ENCODE results near the gene GABBR2. TPM values are rescaled to one million over a fixed set of nuclear protein-coding genes. Genes with fewer than 3 reads are reported as not detected.

GABBR2 gene
- total and polyA plus RNA-seq, 2 donors: 0.04 to 0.53 TPM

- 71% methylated on average over 10 of the region's 10 CpGs for WGBS
- H3K4me3 ChIP-seq (ENCODE audit: low read depth, low read length): no peak overlapping the region
- no peaks in the 10 kb centered on the region for H3K36me3 ChIP-seq (ENCODE audit: insufficient read depth)
- no peak overlapping the region for H3K27ac ChIP-seq (ENCODE audit: low read depth)
- H3K4me1 ChIP-seq (ENCODE audit: insufficient read depth): no peaks in the 10 kb centered on the region
- no peak for DNase-seq (ENCODE audit: extremely low spot score)
Measured at GRCh38 chr9:98416294-98417248, 292.2 kb downstream of the GABBR2 start.

DNA sequence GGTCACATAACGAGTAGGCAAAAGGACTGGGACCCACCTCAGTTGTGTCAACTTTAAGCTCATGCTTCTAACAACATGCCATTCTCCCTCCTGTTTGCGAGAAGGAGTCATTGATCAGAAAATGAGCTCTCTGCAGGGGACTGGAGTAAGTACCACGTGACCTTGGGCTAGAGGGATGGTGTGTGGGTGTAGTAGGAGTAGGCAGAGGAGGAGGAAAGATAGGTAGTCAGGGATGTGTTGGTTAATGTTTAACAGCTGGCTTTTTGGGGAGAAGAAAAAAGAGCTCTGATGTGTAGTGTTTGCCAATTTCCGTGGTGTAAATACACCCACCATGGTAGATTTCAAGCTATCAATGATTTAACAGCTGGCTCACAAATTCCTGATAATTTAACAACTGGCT lies 293.0 kb downstream of the GABBR2 start:
- Histone ChIP-seq H3K4me3 (ENCODE audit: low read depth, low read length) (no peak overlapping the region), H3K27ac (ENCODE audit: low read depth) (no peak overlapping the region), H3K4me1 (ENCODE audit: insufficient read depth) (no peaks in the 10 kb centered on the region), H3K36me3 (ENCODE audit: insufficient read depth) (no peaks in the 10 kb centered on the region)
- 63% methylated on average over 4 of the region's 4 CpGs for WGBS
- DNase-seq (ENCODE audit: extremely low spot score): no peak

GRCh38 chr9:98413084-98413483 lies 295.7 kb downstream of the GABBR2 start:
- DNase-seq (ENCODE audit: extremely low spot score): no peak
- Histone ChIP-seq H3K27ac (ENCODE audit: low read depth) (no peak overlapping the region), H3K36me3 (ENCODE audit: insufficient read depth) (no peaks in the 10 kb centered on the region), H3K4me3 (ENCODE audit: low read depth, low read length) (no peak overlapping the region), H3K4me1 (ENCODE audit: insufficient read depth) (no peaks in the 10 kb centered on the region)
- 61% methylated on average over 1 of the region's 1 CpG for WGBS

GRCh38 chr9:98412101-98412842 lies 296.5 kb downstream of the GABBR2 start:
- H3K4me1 ChIP-seq (ENCODE audit: insufficient read depth): no peaks in the 10 kb centered on the region
- no peak overlapping the region for H3K27ac ChIP-seq (ENCODE audit: low read depth)
- WGBS: 81% methylated on average over 10 of the region's 10 CpGs

DNA sequence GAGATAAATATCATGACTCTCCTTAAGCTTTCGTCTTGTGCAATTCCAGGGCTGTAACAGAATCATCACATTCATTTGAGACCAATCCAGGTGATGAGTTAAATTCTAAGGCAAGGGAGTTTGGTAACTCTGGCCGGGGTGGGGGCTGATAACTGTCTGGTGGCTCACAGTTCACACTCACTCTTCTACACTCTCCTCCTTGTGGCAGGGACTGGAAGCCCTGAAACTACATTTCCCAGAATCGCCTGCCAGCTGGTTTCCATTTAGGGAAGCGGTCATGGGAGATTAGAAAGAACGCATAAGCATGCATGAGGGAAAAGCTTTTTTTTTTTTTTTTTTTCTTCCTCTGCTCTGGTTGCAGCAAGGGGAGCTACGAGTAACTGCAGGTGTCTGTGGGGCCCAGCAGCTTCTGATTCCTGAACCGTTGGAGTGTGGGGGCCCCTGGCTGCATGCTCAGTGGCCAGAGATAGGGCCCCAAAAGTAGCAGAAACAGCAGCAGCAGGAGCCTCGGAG lies 298.5 kb downstream of the GABBR2 start:
- no peak overlapping the region for H3K27ac ChIP-seq (ENCODE audit: low read depth)
- DNase-seq (ENCODE audit: extremely low spot score): peak; percentile 53
- WGBS: 20% methylated on average over 8 of the region's 8 CpGs
- H3K4me1 ChIP-seq (ENCODE audit: insufficient read depth): no peaks in the 10 kb centered on the region
- no peak overlapping the region for H3K4me3 ChIP-seq (ENCODE audit: low read depth, low read length)
- no peaks in the 10 kb centered on the region for H3K36me3 ChIP-seq (ENCODE audit: insufficient read depth)

More at GRCh38 chr9:98412101-98412842, 296.5 kb downstream of the GABBR2 start:
- no peak overlapping the region for H3K4me3 ChIP-seq (ENCODE audit: low read depth, low read length)
- H3K36me3 ChIP-seq (ENCODE audit: insufficient read depth): no peaks in the 10 kb centered on the region
- no peak for DNase-seq (ENCODE audit: extremely low spot score)

GRCh38 chr9:98409719-98410118 lies 299.0 kb downstream of the GABBR2 start:
- Histone ChIP-seq H3K4me1 (ENCODE audit: insufficient read depth) (no peaks in the 10 kb centered on the region), H3K4me3 (ENCODE audit: low read depth, low read length) (no peak overlapping the region), H3K27ac (ENCODE audit: low read depth) (no peak overlapping the region), H3K36me3 (ENCODE audit: insufficient read depth) (no peaks in the 10 kb centered on the region)
- 72% methylated on average over 6 of the region's 6 CpGs for WGBS
- DNase-seq (ENCODE audit: extremely low spot score): no peak

- no peaks in the 10 kb centered on the region for H3K4me1 ChIP-seq (ENCODE audit: insufficient read depth)
- WGBS: 67% methylated on average over 6 of the region's 6 CpGs
- H3K27ac ChIP-seq (ENCODE audit: low read depth): no peak overlapping the region
- no peak overlapping the region for H3K4me3 ChIP-seq (ENCODE audit: low read depth, low read length)
- H3K36me3 ChIP-seq (ENCODE audit: insufficient read depth): no peaks in the 10 kb centered on the region
- no peak for DNase-seq (ENCODE audit: extremely low spot score)
Measured at GRCh38 chr9:98406469-98406868, 302.3 kb downstream of the GABBR2 start.

DNA sequence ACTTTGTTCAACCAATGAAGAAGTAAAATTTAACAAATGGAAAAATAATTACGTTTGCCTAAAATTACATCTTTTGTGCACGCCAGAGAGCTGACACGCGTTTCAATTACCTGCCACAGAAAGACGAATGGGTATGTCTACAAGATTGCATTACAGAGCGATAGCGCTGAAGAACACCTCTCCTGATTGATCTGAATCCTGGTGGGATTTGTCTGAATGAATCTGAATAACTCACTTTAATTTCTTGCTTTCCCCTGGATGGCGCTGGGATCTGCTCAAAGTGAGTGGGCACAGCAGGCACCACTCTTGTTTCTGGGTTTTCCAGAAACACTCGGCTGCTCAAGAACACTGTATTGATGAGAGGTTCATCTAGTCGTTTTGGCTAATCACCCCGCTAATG lies 304.5 kb downstream of the GABBR2 start:
- 89% methylated on average over 11 of the region's 11 CpGs for WGBS

DNA sequence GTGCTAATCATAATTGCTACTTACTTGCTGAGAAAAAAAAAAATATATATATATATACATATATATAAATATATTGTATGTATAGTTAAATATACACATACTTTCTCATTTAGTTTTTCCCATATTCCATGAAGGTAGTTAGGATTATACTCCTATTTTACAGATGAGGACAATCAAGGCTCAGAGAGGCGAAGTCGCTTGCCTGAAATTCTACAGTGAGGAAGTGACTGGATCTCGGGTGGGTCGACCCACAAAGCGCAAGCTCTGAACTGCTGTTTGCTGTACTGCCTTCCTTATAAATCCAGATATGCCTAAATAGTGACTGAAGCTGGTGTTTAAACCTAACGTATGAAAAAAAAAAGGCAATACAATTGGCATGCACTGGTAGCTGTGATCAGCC lies 305.0 kb downstream of the GABBR2 start:
- H3K4me3 ChIP-seq (ENCODE audit: low read depth, low read length): no peak overlapping the region
- no peak for DNase-seq (ENCODE audit: extremely low spot score)
- H3K36me3 ChIP-seq (ENCODE audit: insufficient read depth): no peaks in the 10 kb centered on the region
- H3K4me1 ChIP-seq (ENCODE audit: insufficient read depth): no peaks in the 10 kb centered on the region
- H3K27ac ChIP-seq (ENCODE audit: low read depth): no peak overlapping the region
- 93% methylated on average over 6 of the region's 6 CpGs for WGBS

More for the DNA sequence above, 304.5 kb downstream of the GABBR2 start:
- Histone ChIP-seq H3K4me1 (ENCODE audit: insufficient read depth) (no peaks in the 10 kb centered on the region), H3K4me3 (ENCODE audit: low read depth, low read length) (no peak overlapping the region), H3K27ac (ENCODE audit: low read depth) (no peak overlapping the region), H3K36me3 (ENCODE audit: insufficient read depth) (no peaks in the 10 kb centered on the region)
- no peak for DNase-seq (ENCODE audit: extremely low spot score)

- no peaks in the 10 kb centered on the region for H3K4me1 ChIP-seq (ENCODE audit: insufficient read depth)
- DNase-seq (ENCODE audit: extremely low spot score): no peak
- 57% methylated on average over 14 of the region's 14 CpGs for WGBS
- H3K27ac ChIP-seq (ENCODE audit: low read depth): no peak overlapping the region
- no peak overlapping the region for H3K4me3 ChIP-seq (ENCODE audit: low read depth, low read length)
- H3K36me3 ChIP-seq (ENCODE audit: insufficient read depth): no peaks in the 10 kb centered on the region
Measured at GRCh38 chr9:98402019-98402840, 306.5 kb downstream of the GABBR2 start.

DNA sequence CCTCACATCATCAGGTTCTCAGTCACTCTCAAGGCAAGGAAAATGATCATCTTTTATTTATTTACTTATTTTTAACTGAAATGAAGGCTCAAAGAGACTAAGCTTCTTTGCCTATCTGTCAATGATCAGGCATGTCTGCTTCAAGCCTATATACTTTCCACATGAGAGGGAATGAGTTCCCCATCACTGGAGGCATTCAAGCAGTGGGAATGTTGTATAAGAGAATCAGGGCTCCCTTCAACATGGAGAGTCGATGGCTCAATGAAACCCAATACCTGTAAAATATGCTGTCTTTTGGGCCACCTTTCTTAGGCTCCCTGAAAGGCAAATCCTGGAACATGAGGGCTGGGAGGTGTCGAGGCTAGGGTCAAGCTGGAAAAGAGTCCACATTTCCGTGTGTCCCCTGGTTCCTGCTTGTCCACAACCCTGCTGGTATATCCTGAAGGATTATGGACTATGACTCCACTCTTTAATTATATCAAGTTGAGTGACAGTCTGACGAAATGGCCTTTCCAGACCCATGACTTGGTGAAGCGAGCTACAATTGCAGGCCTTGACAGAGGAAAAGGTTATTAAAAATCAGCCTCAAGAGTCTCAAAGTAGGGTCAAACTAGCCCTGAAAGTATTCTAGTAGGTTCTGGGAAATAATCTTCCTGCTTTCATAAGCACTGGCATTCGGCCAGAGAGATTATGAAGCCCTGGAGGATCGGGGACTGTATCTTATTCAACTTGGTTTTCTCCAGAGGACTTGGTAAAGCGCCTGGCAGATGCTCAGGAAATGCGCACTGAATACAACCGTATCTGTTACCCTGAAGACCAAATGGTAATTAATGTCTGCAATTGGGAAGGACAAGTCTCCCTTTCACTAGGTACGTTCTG lies 307.4 kb downstream of the GABBR2 start:
- Histone ChIP-seq H3K4me1 (ENCODE audit: insufficient read depth) (no peaks in the 10 kb centered on the region), H3K36me3 (ENCODE audit: insufficient read depth) (no peaks in the 10 kb centered on the region), H3K4me3 (ENCODE audit: low read depth, low read length) (no peak overlapping the region), H3K27ac (ENCODE audit: low read depth) (no peak overlapping the region)
- DNase-seq (ENCODE audit: extremely low spot score): no peak
- WGBS: 47% methylated on average over 11 of the region's 11 CpGs

DNA sequence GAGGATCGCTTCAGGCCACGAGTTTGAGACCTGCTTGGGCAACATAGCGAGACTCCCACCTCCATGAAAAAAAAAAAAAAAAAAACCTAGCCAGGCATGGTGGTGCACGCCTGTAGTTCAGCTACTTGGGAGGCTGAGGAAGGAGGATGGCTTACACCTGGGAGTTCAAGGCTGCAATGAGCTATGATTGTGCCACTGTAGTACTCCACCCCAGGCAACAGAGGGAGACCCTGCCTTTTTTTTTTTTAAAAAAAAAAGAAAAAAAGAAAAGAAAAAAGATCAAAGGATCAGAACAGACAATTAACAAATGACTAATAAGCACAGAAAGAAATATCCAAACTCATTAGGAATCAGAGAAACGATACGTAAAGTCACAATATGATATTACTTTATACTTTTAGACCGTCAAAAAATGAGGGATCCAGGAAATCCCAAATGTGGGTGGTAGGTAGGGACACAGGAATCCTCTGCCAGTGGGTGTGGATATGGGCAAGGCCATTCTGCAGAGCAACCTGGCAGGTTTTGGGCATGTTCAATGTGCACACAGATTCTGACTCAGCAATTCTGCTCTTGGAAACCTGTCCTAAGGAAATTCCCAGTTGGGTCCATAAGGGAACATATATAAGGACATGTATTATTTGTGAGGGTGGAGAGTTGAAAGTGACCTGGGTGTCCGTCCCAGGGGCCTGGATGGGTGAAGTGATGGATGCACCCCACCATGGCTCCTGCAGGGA lies 308.6 kb downstream of the GABBR2 start:
- WGBS: 88% methylated on average over 8 of the region's 8 CpGs
- Histone ChIP-seq H3K27ac (ENCODE audit: low read depth) (no peak overlapping the region), H3K36me3 (ENCODE audit: insufficient read depth) (no peaks in the 10 kb centered on the region), H3K4me3 (ENCODE audit: low read depth, low read length) (no peak overlapping the region), H3K4me1 (ENCODE audit: insufficient read depth) (no peaks in the 10 kb centered on the region)
- no peak for DNase-seq (ENCODE audit: extremely low spot score)

Data from urinary bladder (tissue), 4 donors.